ENCODE data around the gene ELN.

Gene ELN

DNA sequence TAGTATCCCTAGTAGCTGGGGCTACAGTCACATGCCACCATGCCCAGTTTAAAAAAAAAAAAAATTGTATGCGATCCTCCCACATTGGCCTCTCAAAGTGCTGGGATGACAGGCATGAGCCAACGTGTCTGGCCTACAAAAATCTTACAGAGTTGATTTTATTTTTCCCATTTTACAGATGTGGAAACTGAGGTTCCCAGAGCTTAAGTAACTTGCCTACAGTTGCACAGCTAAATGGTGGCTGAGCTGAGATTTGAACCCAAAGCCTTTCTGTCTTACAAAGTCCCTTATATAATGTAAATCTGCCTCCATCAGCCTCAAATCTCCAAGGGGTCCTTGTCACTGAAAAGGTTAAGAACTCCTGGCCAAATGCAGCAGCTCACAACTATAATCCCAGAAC lies 31.1 kb downstream of the ELN start:
- no peak for DNase-seq
- H3K4me3 ChIP-seq (ENCODE audit: low read depth, low read length), result no peak overlapping the region
- H3K27me3 ChIP-seq (replicated peaks), result no peaks in the 10 kb centered on the region
- no peaks in the 10 kb centered on the region for H3K36me3 ChIP-seq (replicated peaks)
- in situ Hi-C loops (cut with HindIII; ENCODE audit: low pct_ligation_motif_present, low sequenced_read_pairs), result loop anchor here (25.0 kb wide), 1 partner anchor 353 kb away; no protein-coding TSS in a partner anchor
- TF ChIP-seq, protein P1, sequence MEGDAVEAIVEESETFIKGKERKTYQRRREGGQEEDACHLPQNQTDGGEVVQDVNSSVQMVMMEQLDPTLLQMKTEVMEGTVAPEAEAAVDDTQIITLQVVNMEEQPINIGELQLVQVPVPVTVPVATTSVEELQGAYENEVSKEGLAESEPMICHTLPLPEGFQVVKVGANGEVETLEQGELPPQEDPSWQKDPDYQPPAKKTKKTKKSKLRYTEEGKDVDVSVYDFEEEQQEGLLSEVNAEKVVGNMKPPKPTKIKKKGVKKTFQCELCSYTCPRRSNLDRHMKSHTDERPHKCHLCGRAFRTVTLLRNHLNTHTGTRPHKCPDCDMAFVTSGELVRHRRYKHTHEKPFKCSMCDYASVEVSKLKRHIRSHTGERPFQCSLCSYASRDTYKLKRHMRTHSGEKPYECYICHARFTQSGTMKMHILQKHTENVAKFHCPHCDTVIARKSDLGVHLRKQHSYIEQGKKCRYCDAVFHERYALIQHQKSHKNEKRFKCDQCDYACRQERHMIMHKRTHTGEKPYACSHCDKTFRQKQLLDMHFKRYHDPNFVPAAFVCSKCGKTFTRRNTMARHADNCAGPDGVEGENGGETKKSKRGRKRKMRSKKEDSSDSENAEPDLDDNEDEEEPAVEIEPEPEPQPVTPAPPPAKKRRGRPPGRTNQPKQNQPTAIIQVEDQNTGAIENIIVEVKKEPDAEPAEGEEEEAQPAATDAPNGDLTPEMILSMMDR (IDR thresholded peaks at IDR 0.05; ENCODE audit: low read depth, low read length, missing control alignments), result no peak
- H3K27ac ChIP-seq, result no peak overlapping the region

DNA sequence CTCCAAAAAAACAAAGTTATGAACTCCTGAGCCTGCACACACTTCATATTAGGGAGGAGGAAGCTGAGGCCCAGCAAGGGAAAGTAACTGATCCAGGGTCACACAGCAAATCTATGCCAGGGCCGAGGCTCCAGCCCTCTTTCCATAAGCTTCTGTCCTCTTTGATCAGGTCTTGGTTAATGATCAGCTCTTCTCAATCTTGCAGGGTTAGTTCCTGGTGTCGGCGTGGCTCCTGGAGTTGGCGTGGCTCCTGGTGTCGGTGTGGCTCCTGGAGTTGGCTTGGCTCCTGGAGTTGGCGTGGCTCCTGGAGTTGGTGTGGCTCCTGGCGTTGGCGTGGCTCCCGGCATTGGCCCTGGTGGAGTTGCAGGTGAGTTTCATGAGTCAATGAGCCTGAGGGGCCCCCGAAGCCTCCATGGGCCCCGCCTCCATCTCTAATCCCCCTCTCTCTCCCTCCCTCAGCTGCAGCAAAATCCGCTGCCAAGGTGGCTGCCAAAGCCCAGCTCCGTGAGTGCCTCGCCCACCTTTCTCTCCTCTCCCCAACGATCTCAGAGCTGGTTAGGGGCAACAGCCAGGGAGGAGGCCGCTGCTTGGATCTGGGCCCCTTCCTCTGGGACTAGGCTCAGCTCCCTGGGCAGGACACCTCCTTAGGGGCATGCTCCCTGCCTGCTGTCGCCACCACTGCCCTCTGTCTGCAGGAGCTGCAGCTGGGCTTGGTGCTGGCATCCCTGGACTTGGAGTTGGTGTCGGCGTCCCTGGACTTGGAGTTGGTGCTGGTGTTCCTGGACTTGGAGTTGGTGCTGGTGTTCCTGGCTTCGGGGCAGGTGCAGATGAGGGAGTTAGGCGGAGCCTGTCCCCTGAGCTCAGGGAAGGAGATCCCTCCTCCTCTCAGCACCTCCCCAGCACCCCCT lies 32.0 kb downstream of the ELN start:
- no peaks in the 10 kb centered on the region for H3K36me3 ChIP-seq (replicated peaks)
- TF ChIP-seq, protein P1 (IDR thresholded peaks at IDR 0.05; ENCODE audit: low read depth, low read length, missing control alignments), result no peak
- no peak overlapping the region for H3K4me3 ChIP-seq (ENCODE audit: low read depth, low read length)
- no peak overlapping the region for H3K27ac ChIP-seq
- H3K27me3 ChIP-seq (replicated peaks), result no peaks in the 10 kb centered on the region
- DNase-seq, result no peak
- in situ Hi-C loops (cut with HindIII; ENCODE audit: low pct_ligation_motif_present, low sequenced_read_pairs), result loop anchor here (25.0 kb wide), 1 partner anchor 352 kb away; no protein-coding TSS in a partner anchor

DNA sequence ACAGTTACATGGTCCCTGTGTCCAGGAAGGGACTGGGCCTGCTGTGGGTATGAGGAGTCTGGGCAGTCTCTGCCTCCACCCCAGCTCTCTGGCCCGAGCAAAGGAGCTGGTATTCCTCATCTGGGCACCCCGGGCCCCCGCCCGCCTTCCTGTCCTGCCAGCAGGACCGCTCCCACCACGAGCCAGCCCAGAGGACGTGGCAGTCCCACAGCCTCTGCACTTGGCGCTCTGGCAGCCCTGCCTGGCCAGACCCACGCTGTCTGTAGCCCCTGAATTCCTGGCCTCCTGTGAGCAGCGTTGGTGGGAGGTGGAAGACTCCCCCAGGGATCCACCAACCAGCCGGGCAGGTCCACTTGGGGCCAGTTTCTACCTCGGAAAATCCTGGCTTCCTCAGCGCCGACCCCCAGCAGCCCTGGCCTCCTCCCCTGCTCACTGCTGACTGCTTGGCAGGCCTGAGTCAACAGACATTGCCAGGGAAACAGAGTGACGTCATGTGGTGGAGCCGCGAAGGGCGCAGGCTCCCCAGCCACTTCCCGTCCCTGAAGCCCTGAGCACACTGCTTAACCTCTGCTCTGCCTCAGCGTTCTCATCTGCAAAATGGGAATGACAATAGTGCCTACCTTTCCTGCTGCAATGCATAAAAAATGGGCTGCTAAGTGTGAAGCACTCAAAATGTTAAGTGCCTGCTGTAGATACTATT lies 34.0 kb downstream of the ELN start:
- Histone ChIP-seq H3K36me3 (replicated peaks) (no peaks in the 10 kb centered on the region), H3K27ac (peak overlapping the region; percentile 81), H3K4me3 (ENCODE audit: low read depth, low read length) (peak overlapping the region; percentile 37), H3K27me3 (replicated peaks) (no peaks in the 10 kb centered on the region)
- in situ Hi-C loops (cut with HindIII; ENCODE audit: low pct_ligation_motif_present, low sequenced_read_pairs), result loop anchor here (25.0 kb wide), 1 partner anchor 350 kb away; no protein-coding TSS in a partner anchor
- TF ChIP-seq, protein P1 (IDR thresholded peaks at IDR 0.05; ENCODE audit: low read depth, low read length, missing control alignments), result no peak
- DNase-seq, result peak; percentile 93

DNA sequence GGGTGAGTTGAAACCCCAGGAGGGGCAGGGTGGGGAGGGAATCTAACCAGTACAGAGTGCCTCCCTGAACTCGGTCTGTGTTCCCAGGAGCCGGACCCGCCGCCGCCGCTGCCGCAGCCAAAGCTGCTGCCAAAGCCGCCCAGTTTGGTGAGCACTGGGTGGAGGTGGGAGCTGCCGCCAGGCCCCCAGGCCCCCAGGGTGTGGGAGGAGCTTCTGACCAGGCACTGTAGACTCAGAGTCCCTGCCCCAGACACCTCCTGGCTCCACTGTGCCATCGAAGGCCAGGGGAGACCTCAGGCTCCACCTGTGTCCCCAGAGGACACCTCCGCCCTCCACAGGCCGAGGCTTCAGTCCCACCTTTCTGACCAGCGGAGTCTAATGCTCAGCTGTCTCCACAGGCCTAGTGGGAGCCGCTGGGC lies 35.3 kb downstream of the ELN start:
- in situ Hi-C loops (cut with HindIII; ENCODE audit: low pct_ligation_motif_present, low sequenced_read_pairs), result loop anchor here (25.0 kb wide), 1 partner anchor 349 kb away; no protein-coding TSS in a partner anchor
- Histone ChIP-seq H3K27me3 (replicated peaks) (no peaks in the 10 kb centered on the region), H3K36me3 (replicated peaks) (no peaks in the 10 kb centered on the region), H3K4me3 (ENCODE audit: low read depth, low read length) (no peak overlapping the region), H3K27ac (no peak overlapping the region)
- no peak for DNase-seq
- TF ChIP-seq, protein P1 (IDR thresholded peaks at IDR 0.05; ENCODE audit: low read depth, low read length, missing control alignments), result no peak

DNA sequence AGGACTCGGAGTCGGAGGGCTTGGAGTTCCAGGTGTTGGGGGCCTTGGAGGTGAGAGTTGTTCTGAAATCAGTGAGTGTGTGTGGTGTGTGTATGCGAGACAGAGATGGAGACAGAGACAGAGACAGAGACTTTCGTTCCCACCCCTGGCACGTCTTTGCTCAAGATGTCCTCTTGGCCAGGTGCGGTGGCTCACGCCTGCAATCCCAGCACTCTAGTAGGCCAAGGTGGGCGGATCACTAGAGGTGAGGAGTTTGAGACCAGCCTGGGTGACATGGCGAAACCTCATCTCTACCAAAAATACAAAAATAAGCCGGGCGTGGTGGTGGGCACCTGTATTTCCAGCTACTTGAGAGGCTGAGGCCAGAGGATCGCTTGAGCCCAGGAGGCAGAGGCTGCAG lies 35.7 kb downstream of the ELN start:
- TF ChIP-seq, protein P1 (IDR thresholded peaks at IDR 0.05; ENCODE audit: low read depth, low read length, missing control alignments), result no peak
- Histone ChIP-seq H3K27me3 (replicated peaks) (no peaks in the 10 kb centered on the region), H3K36me3 (replicated peaks) (no peaks in the 10 kb centered on the region), H3K27ac (no peak overlapping the region), H3K4me3 (ENCODE audit: low read depth, low read length) (no peak overlapping the region)
- in situ Hi-C loops (cut with HindIII; ENCODE audit: low pct_ligation_motif_present, low sequenced_read_pairs), result loop anchor here (25.0 kb wide), 1 partner anchor 349 kb away; no protein-coding TSS in a partner anchor
- no peak for DNase-seq

Measured in brain microvascular endothelial cell (primary cell).